M059J (cell line): ENCODE measurements around the gene MYMK. TPM values are rescaled to one million over a fixed set of nuclear protein-coding genes. Genes with fewer than 3 reads are reported as not detected.
A peak's percentile ranks its signal among the peaks of the same experiment; 100 is the strongest.

ENCODE experiments used
- DNase-seq: peaks from one replicate; pipeline ENCODE4 v3.0.0-alpha.2; 2012; ENCODE audit warnings: low read depth
- total RNA-seq: library from RNA; depleted of rRNA; stranded (reverse); fragments of >200 nt; shearing (Covaris generic); gene quantifications from 2 replicates; pipeline ENCODE4 v1.2.3, GENCODE V29; 2014

The MYMK gene
- total RNA-seq, 1 experiment from 2014 or later: not detected

GRCh38 chr9:133505186-133505830 is 19.5 kb downstream of the MYMK start:
- peak; percentile 58 for DNase-seq

GRCh38 chr9:133502112-133502511 is 22.6 kb downstream of the MYMK start:
- DNase-seq: no peak

- no peak for DNase-seq
Observed at GRCh38 chr9:133499892-133500270, 24.9 kb downstream of the MYMK start.

GRCh38 chr9:133499132-133499891 is 25.4 kb downstream of the MYMK start:
- no peak for DNase-seq

- no peak for DNase-seq
Observed at GRCh38 chr9:133496861-133497842, 27.6 kb downstream of the MYMK start.

GRCh38 chr9:133495327-133496293 is 29.1 kb downstream of the MYMK start:
- DNase-seq: no peak

GRCh38 chr9:133494636-133495326 is 30.0 kb downstream of the MYMK start:
- DNase-seq: no peak

- DNase-seq: no peak
Observed at GRCh38 chr9:133493845-133494540, 30.8 kb downstream of the MYMK start.

GRCh38 chr9:133493428-133493827 is 31.3 kb downstream of the MYMK start:
- DNase-seq: no peak

- peak; percentile 70 for DNase-seq
Observed at GRCh38 chr9:133492061-133493021, 32.4 kb downstream of the MYMK start.

GRCh38 chr9:133491656-133491925 is 33.2 kb downstream of the MYMK start:
- DNase-seq: no peak

GRCh38 chr9:133490865-133491655 is 33.7 kb downstream of the MYMK start:
- DNase-seq: no peak

- peak; percentile 20 for DNase-seq
Observed at GRCh38 chr9:133490201-133490681, 34.5 kb downstream of the MYMK start.

- peak; percentile 83 for DNase-seq
Observed at GRCh38 chr9:133489253-133490190, 35.2 kb downstream of the MYMK start.

GRCh38 chr9:133488686-133489252 is 36.0 kb downstream of the MYMK start:
- no peak for DNase-seq

GRCh38 chr9:133487331-133487725 is 37.4 kb downstream of the MYMK start:
- DNase-seq: no peak
